ENCODE measurements around the gene NPPC.
"Not testable (repeated sequence)": the region's sequence is repeated elsewhere in the genome, so short reads cannot be mapped to it uniquely, and the experiment has no call there.

The NPPC gene

GRCh38 chr2:231926180-231926741 lies at the start of gene NPPC:
NPPC (minus strand) TSS chr2:231926396; CDS start chr2:231926249, 147 bp downstream.
- no peak for FAIRE-seq

GRCh38 chr2:231975001-231975400 lies 48.8 kb upstream of the NPPC start:
- FAIRE-seq, result no peak

GRCh38 chr2:231970461-231970860 lies 44.3 kb upstream of the NPPC start:
- FAIRE-seq, result no peak

- FAIRE-seq, result no peak
These were observed 42.6 kb upstream of the NPPC start for GRCh38 chr2:231968820-231969219.

GRCh38 chr2:231966886-231967285 lies 40.7 kb upstream of the NPPC start:
- FAIRE-seq, result no peak

GRCh38 chr2:231965102-231965501 lies 38.9 kb upstream of the NPPC start:
- FAIRE-seq, result no peak

- no peak for FAIRE-seq
These were observed 35.4 kb upstream of the NPPC start, which contains the start of gene DIS3L2 for GRCh38 chr2:231961349-231962166. DIS3L2 (plus strand) TSS chr2:231961713; CDS start chr2:232014928, 53,215 bp downstream.

GRCh38 chr2:231960810-231961348 lies 34.7 kb upstream of the NPPC start:
- no peak for FAIRE-seq

- no peak for FAIRE-seq
These were observed 31.9 kb upstream of the NPPC start for GRCh38 chr2:231957913-231958763.

- FAIRE-seq, result no peak
These were observed 29.7 kb upstream of the NPPC start for GRCh38 chr2:231955758-231956472.

GRCh38 chr2:231951452-231952035 lies 25.3 kb upstream of the NPPC start:
- FAIRE-seq, result no peak

- no peak for FAIRE-seq
These were observed 21.5 kb upstream of the NPPC start for GRCh38 chr2:231947694-231948093.

- FAIRE-seq, result not testable (repeated sequence)
These were observed 20.9 kb upstream of the NPPC start for GRCh38 chr2:231947112-231947511.

- no peak for FAIRE-seq
These were observed 20.1 kb upstream of the NPPC start for GRCh38 chr2:231946241-231946814.

GRCh38 chr2:231942180-231942579 lies 16.0 kb upstream of the NPPC start:
- no peak for FAIRE-seq

- FAIRE-seq, result no peak
These were observed 15.5 kb upstream of the NPPC start for GRCh38 chr2:231941673-231942072.

GRCh38 chr2:231940795-231941194 lies 14.6 kb upstream of the NPPC start:
- FAIRE-seq, result no peak

- FAIRE-seq, result no peak
These were observed 12.8 kb upstream of the NPPC start for GRCh38 chr2:231939022-231939421.

GRCh38 chr2:231937057-231937456 lies 10.9 kb upstream of the NPPC start:
- FAIRE-seq, result no peak

GRCh38 chr2:231936491-231936890 lies 10.3 kb upstream of the NPPC start:
- FAIRE-seq, result no peak

GRCh38 chr2:231935815-231936214 lies 9.6 kb upstream of the NPPC start:
- no peak for FAIRE-seq

GRCh38 chr2:231935207-231935524 lies 9.0 kb upstream of the NPPC start:
- no peak for FAIRE-seq

All from TTC549 (cell line).